Gastrocnemius medialis (tissue), 4 donors: Measurements from ENCODE around the gene C1QTNF1.

Experiments
- POLR2A ChIP-seq, 2 donors: fragments of 450-650 bp; IDR thresholded peaks; one replicate each; pipeline ENCODE4 v1.6.1; 2017; ENCODE audit warnings: antibody characterized with exemption in 2 of 2, mild to moderate bottlenecking in 2 of 2, moderate library complexity in 2 of 2
- TF ChIP-seq, protein P1 (sequence below), 5 experiments: fragments of 450-650 bp in 3 of 5; fragments of 200-600 bp in 2 of 5; sonication (generic) in 2 of 5; IDR thresholded peaks in 4 of 5; conservative IDR thresholded peaks in 1 of 5; 1 replicate in 4 of 5; 2 replicates in 1 of 5; pipeline ENCODE4 v1.5.1; 2016 to 2019; ENCODE audit warnings: antibody characterized with exemption in 5 of 5, mild to moderate bottlenecking in 3 of 5, moderate library complexity in 3 of 5

GRCh38 chr17:79039886-79040285, 15.9 kb downstream of the C1QTNF1 start:
- TF ChIP-seq, protein P1, sequence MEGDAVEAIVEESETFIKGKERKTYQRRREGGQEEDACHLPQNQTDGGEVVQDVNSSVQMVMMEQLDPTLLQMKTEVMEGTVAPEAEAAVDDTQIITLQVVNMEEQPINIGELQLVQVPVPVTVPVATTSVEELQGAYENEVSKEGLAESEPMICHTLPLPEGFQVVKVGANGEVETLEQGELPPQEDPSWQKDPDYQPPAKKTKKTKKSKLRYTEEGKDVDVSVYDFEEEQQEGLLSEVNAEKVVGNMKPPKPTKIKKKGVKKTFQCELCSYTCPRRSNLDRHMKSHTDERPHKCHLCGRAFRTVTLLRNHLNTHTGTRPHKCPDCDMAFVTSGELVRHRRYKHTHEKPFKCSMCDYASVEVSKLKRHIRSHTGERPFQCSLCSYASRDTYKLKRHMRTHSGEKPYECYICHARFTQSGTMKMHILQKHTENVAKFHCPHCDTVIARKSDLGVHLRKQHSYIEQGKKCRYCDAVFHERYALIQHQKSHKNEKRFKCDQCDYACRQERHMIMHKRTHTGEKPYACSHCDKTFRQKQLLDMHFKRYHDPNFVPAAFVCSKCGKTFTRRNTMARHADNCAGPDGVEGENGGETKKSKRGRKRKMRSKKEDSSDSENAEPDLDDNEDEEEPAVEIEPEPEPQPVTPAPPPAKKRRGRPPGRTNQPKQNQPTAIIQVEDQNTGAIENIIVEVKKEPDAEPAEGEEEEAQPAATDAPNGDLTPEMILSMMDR (IDR thresholded peaks at IDR 0.05 in 4 of 5, conservative IDR thresholded peaks at IDR 0.05 in 1 of 5): no peak
- TF ChIP-seq POLR2A (IDR thresholded peaks at IDR 0.05): no peak
